DND-41 (cell line): ENCODE results near the gene COL4A1.
"Not testable (repeated sequence)": the region's sequence is repeated elsewhere in the genome, so short reads cannot be mapped to it uniquely, and the experiment has no call there.

Experiments
- ATAC-seq: fragments of 200-7000 bp; cut with Tn5 transposase; 3 replicates; pipeline ENCODE4 v1.9.1; 2021; ENCODE audit warnings: low read depth; ENCODE audit not compliant: insufficient read depth
- DNase-seq: peaks from one replicate; pipeline ENCODE4 v3.0.0-alpha.2; 2020
- H2AFZ ChIP-seq: 2 replicates; pipeline ENCODE4 v1.6.0; 2012; ENCODE audit warnings: low read depth, low read length
- H3K27ac ChIP-seq: 2 replicates; pipeline ENCODE4 v1.5.1; 2012; ENCODE audit warnings: low read length, inconsistent platforms
- H3K27me3 ChIP-seq: fragments of 200-600 bp; sonication (generic); 2 replicates; pipeline ENCODE4 v1.6.0; 2012; ENCODE audit warnings: low read length, mild to moderate bottlenecking, inconsistent platforms; ENCODE audit not compliant: insufficient read depth, poor library complexity
- H3K36me3 ChIP-seq: 2 replicates; pipeline ENCODE4 v1.5.1; 2012; ENCODE audit warnings: low read length, inconsistent platforms; ENCODE audit not compliant: insufficient read depth
- H3K4me1 ChIP-seq: 2 replicates; pipeline ENCODE4 v1.5.1; 2012; ENCODE audit warnings: mild to moderate bottlenecking, low read length; ENCODE audit not compliant: insufficient read depth
- H3K4me2 ChIP-seq: 2 replicates; pipeline ENCODE4 v1.6.0; 2012; ENCODE audit warnings: mild to moderate bottlenecking, moderate library complexity, low read length, inconsistent platforms; ENCODE audit not compliant: insufficient read depth
- H3K4me3 ChIP-seq, 2 experiments: fragments of 200-600 bp in 1 of 2; shearing (Covaris generic) in 1 of 2; 2 replicates each; pipeline ENCODE4 v1.5.1; 2012 to 2016; ENCODE audit warnings: inconsistent platforms in 2 of 2, low read length in 2 of 2, mild to moderate bottlenecking in 2 of 2, low read depth in 1 of 2, moderate library complexity in 1 of 2
- H3K79me2 ChIP-seq: 2 replicates; pipeline ENCODE4 v1.6.0; 2012; ENCODE audit warnings: low read length, inconsistent platforms; ENCODE audit not compliant: insufficient read depth
- H3K9ac ChIP-seq: 2 replicates; pipeline ENCODE4 v1.6.0; 2012; ENCODE audit warnings: low read depth, mild to moderate bottlenecking, inconsistent platforms, low read length, moderate library complexity
- H3K9me3 ChIP-seq: 2 replicates; pipeline ENCODE4 v1.5.1; 2012; ENCODE audit warnings: low read length, moderate library complexity, mild to moderate bottlenecking, inconsistent platforms; ENCODE audit not compliant: insufficient read depth, severe bottlenecking
- H4K20me1 ChIP-seq: 2 replicates; pipeline ENCODE4 v1.6.0; 2012; ENCODE audit warnings: low read length; ENCODE audit not compliant: insufficient read depth
- EZH2 ChIP-seq: IDR thresholded peaks from 3 replicates; pipeline ENCODE4 v1.6.1; 2012; ENCODE audit warnings: borderline replicate concordance, low read depth, mild to moderate bottlenecking, moderate library complexity, low read length, inconsistent platforms; ENCODE audit not compliant: severe bottlenecking
- TF ChIP-seq, protein P1 (sequence below): IDR thresholded peaks from 2 replicates; pipeline ENCODE4 v1.5.1; 2012; ENCODE audit warnings: borderline replicate concordance, low read length, moderate library complexity, mild to moderate bottlenecking; ENCODE audit not compliant: poor library complexity, severe bottlenecking; ENCODE audit errors: extremely low read depth

COL4A1 gene

DNA sequence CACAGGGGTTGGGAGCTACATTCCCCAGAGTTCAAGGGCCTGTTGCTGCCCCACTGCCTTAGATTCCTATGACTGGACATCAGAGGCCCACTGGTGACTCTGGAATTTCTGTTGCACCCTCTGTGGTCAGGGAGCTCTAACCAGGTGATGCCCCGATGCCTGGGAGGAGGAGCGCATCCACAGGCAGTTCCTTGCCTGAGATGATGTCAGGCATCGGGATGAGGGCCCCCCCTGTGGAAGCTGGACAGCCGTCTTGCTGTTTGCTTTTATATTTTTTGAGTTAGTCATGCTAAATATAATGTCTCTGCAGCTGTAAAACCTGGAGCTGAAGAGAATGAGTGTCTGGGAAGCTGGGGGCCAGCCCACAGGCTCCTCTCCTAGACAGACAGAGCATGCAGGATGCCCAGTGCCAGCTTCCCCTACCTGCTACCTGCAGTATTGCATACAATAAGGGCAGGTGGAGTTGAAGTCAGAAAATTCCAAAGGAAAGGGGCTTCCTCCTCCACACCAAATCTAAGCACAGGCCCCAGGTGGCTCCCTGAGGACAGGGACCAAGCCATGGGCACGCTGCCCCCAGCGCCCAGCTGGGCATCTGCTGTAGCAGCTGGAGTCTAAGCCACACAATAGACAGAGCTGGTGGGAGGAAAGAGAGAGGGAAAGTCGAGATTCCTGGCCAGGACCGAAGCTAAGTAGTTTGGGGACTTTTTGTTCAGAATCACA is 16.4 kb upstream of the COL4A1 start:
- no peak overlapping the region for H2AFZ ChIP-seq
- no peak overlapping the region for H3K4me2 ChIP-seq
- no peak for TF ChIP-seq EZH2
- TF ChIP-seq, protein P1, sequence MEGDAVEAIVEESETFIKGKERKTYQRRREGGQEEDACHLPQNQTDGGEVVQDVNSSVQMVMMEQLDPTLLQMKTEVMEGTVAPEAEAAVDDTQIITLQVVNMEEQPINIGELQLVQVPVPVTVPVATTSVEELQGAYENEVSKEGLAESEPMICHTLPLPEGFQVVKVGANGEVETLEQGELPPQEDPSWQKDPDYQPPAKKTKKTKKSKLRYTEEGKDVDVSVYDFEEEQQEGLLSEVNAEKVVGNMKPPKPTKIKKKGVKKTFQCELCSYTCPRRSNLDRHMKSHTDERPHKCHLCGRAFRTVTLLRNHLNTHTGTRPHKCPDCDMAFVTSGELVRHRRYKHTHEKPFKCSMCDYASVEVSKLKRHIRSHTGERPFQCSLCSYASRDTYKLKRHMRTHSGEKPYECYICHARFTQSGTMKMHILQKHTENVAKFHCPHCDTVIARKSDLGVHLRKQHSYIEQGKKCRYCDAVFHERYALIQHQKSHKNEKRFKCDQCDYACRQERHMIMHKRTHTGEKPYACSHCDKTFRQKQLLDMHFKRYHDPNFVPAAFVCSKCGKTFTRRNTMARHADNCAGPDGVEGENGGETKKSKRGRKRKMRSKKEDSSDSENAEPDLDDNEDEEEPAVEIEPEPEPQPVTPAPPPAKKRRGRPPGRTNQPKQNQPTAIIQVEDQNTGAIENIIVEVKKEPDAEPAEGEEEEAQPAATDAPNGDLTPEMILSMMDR: no peak
- no peaks in the 10 kb centered on the region for H3K79me2 ChIP-seq
- no peaks in the 10 kb centered on the region for H3K36me3 ChIP-seq
- no peak overlapping the region for H3K9ac ChIP-seq
- H3K4me3 ChIP-seq: no peak overlapping the region
- H4K20me1 ChIP-seq: peaks cover 6% of the 10 kb centered on the region; the same call in 1 of the 2 replicates
- no peaks in the 10 kb centered on the region for H3K9me3 ChIP-seq
- H3K27ac ChIP-seq: no peak overlapping the region
- DNase-seq (no peak), ATAC-seq (no peak)
- H3K27me3 ChIP-seq: peaks cover 54% of the 10 kb centered on the region
- H3K4me1 ChIP-seq: no peaks in the 10 kb centered on the region; the same call in 1 of the 2 replicates

DNA sequence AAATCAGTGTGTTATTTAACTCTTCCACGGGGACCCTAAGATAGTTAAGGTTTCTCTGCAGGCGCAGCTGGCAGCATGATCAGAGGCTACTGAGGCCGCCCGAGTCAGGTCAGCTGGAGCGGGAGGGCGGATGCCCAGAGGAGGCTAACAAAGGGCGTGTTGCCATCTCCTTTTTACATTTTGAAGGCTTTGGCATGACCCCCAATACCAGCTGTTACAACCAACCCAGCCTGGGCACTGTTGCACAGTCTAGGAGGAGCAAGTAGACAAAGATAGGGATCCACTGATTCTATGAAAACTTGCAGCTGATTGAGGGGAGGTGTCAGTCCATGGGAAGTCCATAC is 15.8 kb upstream of the COL4A1 start:
- TF ChIP-seq, protein P1: no peak
- no peak for TF ChIP-seq EZH2
- DNase-seq: no peak
- no peaks in the 10 kb centered on the region; the same call in 1 of the 2 replicates for H3K4me1 ChIP-seq
- H3K9ac ChIP-seq: no peak overlapping the region
- H3K36me3 ChIP-seq: no peaks in the 10 kb centered on the region
- H3K9me3 ChIP-seq: no peaks in the 10 kb centered on the region
- no peak overlapping the region for H3K4me3 ChIP-seq
- ATAC-seq: no peak
- no peak overlapping the region for H3K27ac ChIP-seq
- H2AFZ ChIP-seq: no peak overlapping the region
- H3K79me2 ChIP-seq: no peaks in the 10 kb centered on the region
- peaks cover 56% of the 10 kb centered on the region for H3K27me3 ChIP-seq
- no peak overlapping the region for H3K4me2 ChIP-seq
- peaks cover 6% of the 10 kb centered on the region; the same call in 1 of the 2 replicates for H4K20me1 ChIP-seq

DNA sequence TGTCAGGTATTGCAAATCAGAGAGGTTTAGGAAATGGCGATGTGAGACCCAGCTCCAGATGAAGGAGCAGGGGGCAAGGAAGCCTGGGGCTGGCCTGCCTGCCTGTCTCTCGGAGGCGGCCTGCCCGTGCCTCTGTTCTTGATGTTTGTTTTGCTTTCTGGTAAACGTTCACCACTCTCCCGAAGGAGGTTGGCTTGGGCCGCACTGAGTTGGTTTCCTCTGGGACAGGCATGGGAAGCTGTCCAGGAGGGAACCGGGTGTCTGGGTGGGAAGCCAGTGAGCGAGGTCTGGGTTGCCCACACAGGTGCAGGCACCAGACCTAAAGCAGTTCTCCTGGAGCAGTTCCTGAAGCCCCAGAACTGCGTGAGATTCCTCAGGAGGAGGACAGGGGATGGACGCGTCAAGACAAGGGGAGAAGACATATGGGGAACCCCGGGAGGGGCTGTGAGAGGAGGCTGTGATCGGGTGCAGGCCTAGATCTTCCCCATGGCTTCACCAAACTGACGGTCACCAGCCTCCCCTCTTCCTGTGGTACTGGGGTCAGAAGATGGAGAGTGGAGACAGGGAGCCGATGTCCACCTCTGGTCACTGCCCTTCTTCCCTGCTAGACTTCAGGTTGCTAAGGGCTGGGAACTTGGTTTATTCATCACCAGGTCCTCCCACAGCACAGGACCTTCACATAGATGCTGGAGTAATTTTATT is 15.3 kb upstream of the COL4A1 start:
- H4K20me1 ChIP-seq: peaks cover 6% of the 10 kb centered on the region; the same call in 1 of the 2 replicates
- TF ChIP-seq, protein P1: no peak
- TF ChIP-seq EZH2: no peak
- DNase-seq: no peak
- no peaks in the 10 kb centered on the region for H3K79me2 ChIP-seq
- ATAC-seq: no peak
- no peak overlapping the region for H3K27ac ChIP-seq
- H3K9me3 ChIP-seq: no peaks in the 10 kb centered on the region
- no peak overlapping the region for H3K9ac ChIP-seq
- H3K4me3 ChIP-seq: no peak overlapping the region
- no peak overlapping the region for H3K4me2 ChIP-seq
- H3K36me3 ChIP-seq: no peaks in the 10 kb centered on the region
- H2AFZ ChIP-seq: no peak overlapping the region
- H3K4me1 ChIP-seq: no peaks in the 10 kb centered on the region; the same call in 1 of the 2 replicates
- H3K27me3 ChIP-seq: peaks cover 53% of the 10 kb centered on the region

DNA sequence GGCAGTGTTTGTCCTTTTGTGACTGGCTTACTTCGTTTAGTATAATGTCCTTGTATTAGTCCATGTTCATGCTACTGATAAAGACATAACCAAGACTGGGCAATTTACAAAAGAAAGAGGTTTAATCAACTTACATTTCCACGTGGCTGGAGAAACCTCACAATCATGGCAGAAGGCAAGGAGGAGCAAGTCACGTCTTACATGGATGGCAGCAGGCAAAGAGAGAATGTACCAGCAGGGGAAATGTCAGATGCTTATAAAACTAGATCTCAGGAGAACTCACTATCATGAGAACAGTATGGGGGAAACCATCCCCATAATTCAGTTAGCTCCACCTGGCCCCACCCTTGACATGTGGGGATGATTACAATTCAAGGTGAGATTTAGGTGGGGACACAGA is 14.6 kb upstream of the COL4A1 start:
- H3K36me3 ChIP-seq, H2AFZ ChIP-seq, H3K79me2 ChIP-seq, H3K4me1 ChIP-seq, H4K20me1 ChIP-seq, DNase-seq, H3K4me3 ChIP-seq, H3K9me3 ChIP-seq, H3K27ac ChIP-seq, H3K9ac ChIP-seq, ATAC-seq, H3K4me2 ChIP-seq: not testable (repeated sequence)
- peaks cover 53% of the 10 kb centered on the region for H3K27me3 ChIP-seq
